ENCODE data around the gene U2AF2. TPM values are rescaled to one million over a fixed set of nuclear protein-coding genes. Genes with fewer than 3 reads are reported as not detected.

U2AF2 gene
- total RNA-seq, 4 donors from 2014 or later = 68.4 to 115 (median 85.7) TPM

GRCh38 chr19:55670280-55671053 is 15.6 kb downstream of the U2AF2 start:
- Histone ChIP-seq H3K9me3 (no peaks in the 10 kb centered on the region), H3K4me3 (replicated peaks in 1 of 3) (no peak overlapping the region), H3K27me3 (no peaks in the 10 kb centered on the region), H3K27ac (no peak overlapping the region), H3K36me3 (peaks cover 52 to 59% of the 10 kb centered on the region in 2 donors), H3K4me1 (peaks cover 0 to 5% of the 10 kb centered on the region in 2 donors)
- intact Hi-C loops (cut with DNase I) = no loop called here
- WGBS, 2 donors = 66 to 67% methylated on average over 15 to 22 of the region's 23 CpGs
- DNase-seq = peak in 1 of 2 donors; percentile 42
- TF ChIP-seq CTCF (IDR thresholded peaks at IDR 0.05) (no peak), POLR2A (IDR thresholded peaks at IDR 0.05) (no peak)

GRCh38 chr19:55671054-55671378 is 16.2 kb downstream of the U2AF2 start:
- H3K9me3 ChIP-seq = no peaks in the 10 kb centered on the region
- TF ChIP-seq POLR2A (IDR thresholded peaks at IDR 0.05) = no peak
- TF ChIP-seq CTCF (IDR thresholded peaks at IDR 0.05) = no peak
- intact Hi-C loops (cut with DNase I) = no loop called here
- H3K36me3 ChIP-seq = peaks cover 47 to 56% of the 10 kb centered on the region in 2 donors
- peaks cover 3 to 9% of the 10 kb centered on the region in 2 donors for H3K4me1 ChIP-seq
- no peak overlapping the region for H3K27ac ChIP-seq
- 89 to 94% methylated on average over 2 of the region's 2 CpGs for WGBS, 2 donors
- no peaks in the 10 kb centered on the region for H3K27me3 ChIP-seq
- DNase-seq = no peak
- no peak overlapping the region for H3K4me3 ChIP-seq (replicated peaks in 1 of 3)

GRCh38 chr19:55672418-55672817 is 17.6 kb downstream of the U2AF2 start:
- no peak overlapping the region for H3K4me3 ChIP-seq (replicated peaks in 1 of 3)

GRCh38 chr19:55673465-55673864 is 18.6 kb downstream of the U2AF2 start:
- intact Hi-C loops (cut with DNase I) = no loop called here
- Histone ChIP-seq H3K36me3 (peaks cover 29 to 32% of the 10 kb centered on the region in 2 donors), H3K27ac (no peak overlapping the region), H3K4me3 (replicated peaks in 1 of 3) (no peak overlapping the region), H3K9me3 (no peaks in the 10 kb centered on the region), H3K27me3 (no peaks in the 10 kb centered on the region), H3K4me1 (peaks cover 21 to 25% of the 10 kb centered on the region in 2 donors)
- DNase-seq = no peak
- WGBS, 2 donors = 83 to 88% methylated on average over 9 of the region's 9 CpGs
- TF ChIP-seq POLR2A (IDR thresholded peaks at IDR 0.05) = no peak
- no peak for TF ChIP-seq CTCF (IDR thresholded peaks at IDR 0.05)

More at GRCh38 chr19:55672418-55672817, 17.6 kb downstream of the U2AF2 start:
- intact Hi-C loops (cut with DNase I) = no loop called here
- Histone ChIP-seq H3K36me3 (peaks cover 33 to 42% of the 10 kb centered on the region in 2 donors), H3K27ac (no peak overlapping the region), H3K4me1 (peaks cover 17 to 23% of the 10 kb centered on the region in 2 donors), H3K9me3 (no peaks in the 10 kb centered on the region), H3K27me3 (no peaks in the 10 kb centered on the region)
- DNase-seq = no peak
- 85 to 91% methylated on average over 5 of the region's 5 CpGs for WGBS, 2 donors
- no peak for TF ChIP-seq CTCF (IDR thresholded peaks at IDR 0.05)
- TF ChIP-seq POLR2A (IDR thresholded peaks at IDR 0.05) = no peak

GRCh38 chr19:55673889-55674288 is 19.1 kb downstream of the U2AF2 start:
- Histone ChIP-seq H3K27ac (no peak overlapping the region), H3K27me3 (no peaks in the 10 kb centered on the region), H3K4me3 (replicated peaks in 1 of 3) (no peak overlapping the region), H3K36me3 (peaks cover 29 to 32% of the 10 kb centered on the region in 2 donors), H3K9me3 (no peaks in the 10 kb centered on the region), H3K4me1 (peaks cover 21 to 25% of the 10 kb centered on the region in 2 donors)
- intact Hi-C loops (cut with DNase I) = no loop called here
- TF ChIP-seq POLR2A (IDR thresholded peaks at IDR 0.05) (no peak), CTCF (IDR thresholded peaks at IDR 0.05) (no peak)
- no peak for DNase-seq
- WGBS, 2 donors = 79 to 93% methylated on average over 9 to 13 of the region's 15 CpGs
